PC-3 (cell line): ENCODE measurements around the gene PIGN. TPM values are rescaled to one million over a fixed set of nuclear protein-coding genes. Genes with fewer than 3 reads are reported as not detected.

ENCODE experiments used
- ATAC-seq: fragments of 200-7000 bp; cut with Tn5 transposase; 2 replicates; pipeline ENCODE4 v1.9.1; 2020; ENCODE audit warnings: mild to moderate bottlenecking, moderate library complexity
- BruUV-seq: library from RNA; stranded (reverse); fragments of 400-500 nt; replicated peaks from 2 replicates; lab custom pipeline; 2021; lab: Mats Ljungman, UMichigan
- CTCF ChIA-PET: fragments of 300-600 bp; sonication (Branson Sonifier 250); formaldehyde crosslinking; loops from one replicate; lab custom pipeline; 2022; ENCODE audit warnings: antibody characterized with exemption; lab: Charles Lee
- POLR2A ChIA-PET: fragments of 300-600 bp; sonication (Branson Sonifier 250); formaldehyde crosslinking; loops from one replicate; lab custom pipeline; 2022; ENCODE audit warnings: antibody characterized with exemption; ENCODE audit not compliant: unreplicated experiment; lab: Charles Lee
- DNase-seq: peaks from one replicate; pipeline ENCODE4 v3.0.0-alpha.2; 2015
- H2AFZ ChIP-seq: fragments of 300-600 bp; sonication (generic); 2 replicates; pipeline ENCODE4 v1.6.0; 2016; ENCODE audit warnings: antibody characterized with exemption, low read length
- H3F3A ChIP-seq: fragments of 300-600 bp; sonication (generic); one replicate; pipeline ENCODE4 v1.6.0; 2017; ENCODE audit warnings: antibody characterized with exemption, low read length, control low read depth, mild to moderate bottlenecking; ENCODE audit not compliant: unreplicated experiment
- H3K27ac ChIP-seq: fragments of 300-600 bp; sonication (generic); 2 replicates; pipeline ENCODE4 v1.5.1; 2016; ENCODE audit warnings: mild to moderate bottlenecking, low read length
- H3K27me3 ChIP-seq: fragments of 300-600 bp; sonication (generic); 2 replicates; pipeline ENCODE4 v1.6.1; 2016; ENCODE audit warnings: low read length, mixed read lengths
- H3K36me3 ChIP-seq: fragments of 300-600 bp; sonication (generic); 2 replicates; pipeline ENCODE4 v1.6.1; 2016; ENCODE audit warnings: low read depth, mixed run types, low read length, mixed read lengths
- H3K4me1 ChIP-seq: fragments of 300-600 bp; sonication (generic); 2 replicates; pipeline ENCODE4 v1.5.1; 2016; ENCODE audit warnings: low read length; ENCODE audit not compliant: insufficient read depth
- H3K4me2 ChIP-seq: fragments of 300-600 bp; sonication (generic); 2 replicates; pipeline ENCODE4 v1.6.0; 2016; ENCODE audit warnings: low read length
- H3K4me3 ChIP-seq: fragments of 300-600 bp; sonication (generic); 2 replicates; pipeline ENCODE4 v1.5.1; 2016; ENCODE audit warnings: mild to moderate bottlenecking, low read length, mixed read lengths
- H3K79me2 ChIP-seq: fragments of 300-600 bp; sonication (generic); 2 replicates; pipeline ENCODE4 v1.6.1; 2017; ENCODE audit warnings: low read length, mixed read lengths
- H3K9ac ChIP-seq: fragments of 300-600 bp; sonication (generic); 2 replicates; pipeline ENCODE4 v1.6.0; 2016; ENCODE audit warnings: mild to moderate bottlenecking, low read length
- H3K9me2 ChIP-seq: fragments of 300-600 bp; sonication (generic); replicated peaks from 2 replicates; pipeline ENCODE4 v1.6.1; 2016; ENCODE audit warnings: mixed run types, low read length, mixed read lengths
- H3K9me3 ChIP-seq: fragments of 300-600 bp; sonication (generic); 2 replicates; pipeline ENCODE4 v1.6.1; 2016; ENCODE audit warnings: low read length, mixed read lengths
- H4K20me1 ChIP-seq: fragments of 300-600 bp; sonication (generic); 2 replicates; pipeline ENCODE4 v1.6.1; 2016; ENCODE audit warnings: low read length, mixed read lengths
- CTCF ChIP-seq: fragments of 300-600 bp; sonication (generic); conservative IDR thresholded peaks from 2 replicates; pipeline ENCODE4 v1.5.1; 2017; ENCODE audit warnings: antibody characterized with exemption, low read depth, mild to moderate bottlenecking, low read length
- EZH2 ChIP-seq: fragments of 300-600 bp; sonication (generic); IDR thresholded peaks from one replicate; pipeline ENCODE4 v1.6.1; 2017; ENCODE audit warnings: antibody characterized with exemption, mild to moderate bottlenecking, low read length; ENCODE audit not compliant: unreplicated experiment
- EZH2phosphoT487 ChIP-seq: fragments of 300-600 bp; sonication (generic); IDR thresholded peaks from 2 replicates; pipeline ENCODE4 v1.6.1; 2018; ENCODE audit warnings: mild to moderate bottlenecking, antibody characterized with exemption, low read length, borderline replicate concordance
- intact Hi-C: fragments of 100-400 bp; cut with micrococcal nuclease; formaldehyde crosslinking; loops from 2 replicates; pipeline ENCODE4 v1.9.0; 2023
- total RNA-seq: library from RNA; depleted of rRNA; stranded (reverse); fragments of >200 nt; gene quantifications from 2 replicates; pipeline ENCODE4 v1.2.3, GENCODE V29; 2014

Gene PIGN
- total RNA-seq, 1 experiment from 2014 or later, result 22.7 TPM

GRCh38 chr18:62226047-62226446 is 39.2 kb upstream of the PIGN start:
- H3K27ac ChIP-seq, result no peak overlapping the region
- ChIA-PET POLR2A (no interaction called here), CTCF (no interaction called here)
- ATAC-seq (no peak), DNase-seq (no peak)
- no peaks in the 10 kb centered on the region for H3K9me2 ChIP-seq
- peaks cover 24% of the 10 kb centered on the region for H3K36me3 ChIP-seq
- H3K79me2 ChIP-seq, result no peaks in the 10 kb centered on the region
- intact Hi-C loops, result no loop called here
- H3K4me2 ChIP-seq, result no peak overlapping the region
- no TSS peak for BruUV-seq
- H3K27me3 ChIP-seq, result no peaks in the 10 kb centered on the region
- no peak for TF ChIP-seq CTCF
- TF ChIP-seq EZH2phosphoT487, result no peak
- TF ChIP-seq EZH2, result no peak
- no peak overlapping the region for H3K4me3 ChIP-seq
- H3K4me1 ChIP-seq, result no peaks in the 10 kb centered on the region
- H4K20me1 ChIP-seq, result no peaks in the 10 kb centered on the region
- no peak overlapping the region for H2AFZ ChIP-seq
- H3K9ac ChIP-seq, result no peak overlapping the region
- no peaks in the 10 kb centered on the region for H3F3A ChIP-seq
- no peaks in the 10 kb centered on the region for H3K9me3 ChIP-seq

- Histone ChIP-seq H2AFZ (no peak overlapping the region), H3K4me3 (no peak overlapping the region), H4K20me1 (no peaks in the 10 kb centered on the region), H3K4me2 (no peak overlapping the region), H3K36me3 (peaks cover 24% of the 10 kb centered on the region; the same call in 1 of the 2 replicates), H3K79me2 (no peaks in the 10 kb centered on the region), H3K4me1 (no peaks in the 10 kb centered on the region), H3K9ac (no peak overlapping the region), H3K9me3 (no peaks in the 10 kb centered on the region), H3K27ac (no peak overlapping the region), H3K27me3 (no peaks in the 10 kb centered on the region), H3F3A (no peaks in the 10 kb centered on the region), H3K9me2 (no peaks in the 10 kb centered on the region)
- ChIA-PET POLR2A (no interaction called here), CTCF (no interaction called here)
- no TSS peak for BruUV-seq
- intact Hi-C loops, result no loop called here
- ATAC-seq (no peak), DNase-seq (no peak)
- TF ChIP-seq EZH2phosphoT487 (no peak), EZH2 (no peak), CTCF (no peak)
These were observed 37.4 kb upstream of the PIGN start for GRCh38 chr18:62224229-62224628.

- ATAC-seq, result no peak
- intact Hi-C loops, result no loop called here
- Histone ChIP-seq H3K4me3 (no peak overlapping the region), H3F3A (no peaks in the 10 kb centered on the region), H3K79me2 (peaks cover 14% of the 10 kb centered on the region), H3K9ac (no peak overlapping the region), H3K36me3 (peaks cover 9% of the 10 kb centered on the region; the same call in 1 of the 2 replicates), H3K4me1 (no peaks in the 10 kb centered on the region), H3K27me3 (no peaks in the 10 kb centered on the region), H3K4me2 (no peak overlapping the region), H3K27ac (no peak overlapping the region), H2AFZ (no peak overlapping the region), H4K20me1 (no peaks in the 10 kb centered on the region), H3K9me3 (no peaks in the 10 kb centered on the region), H3K9me2 (no peaks in the 10 kb centered on the region)
- DNase-seq, result no peak
- TF ChIP-seq CTCF (no peak), EZH2phosphoT487 (no peak), EZH2 (no peak)
- ChIA-PET POLR2A (no interaction called here), CTCF (no interaction called here)
- no TSS peak for BruUV-seq
These were observed 27.9 kb upstream of the PIGN start for GRCh38 chr18:62214790-62215189.
